Fibroblast of the conjunctiva (primary cell): ENCODE measurements around the gene IPO9.
"Not testable (repeated sequence)": the region's sequence is repeated elsewhere in the genome, so short reads cannot be mapped to it uniquely, and the experiment has no call there.

ENCODE experiments used
- DNase-seq: peaks from one replicate; pipeline ENCODE4 v3.0.0-alpha.2; 2010; ENCODE audit warnings: low read depth

IPO9 gene

GRCh38 chr1:201809876-201810275, 19.1 kb upstream of the IPO9 start:
- DNase-seq = no peak

GRCh38 chr1:201810466-201811216, 18.3 kb upstream of the IPO9 start:
- DNase-seq = no peak

- no peak for DNase-seq
Observed at GRCh38 chr1:201813226-201813625, 15.7 kb upstream of the IPO9 start.

DNA sequence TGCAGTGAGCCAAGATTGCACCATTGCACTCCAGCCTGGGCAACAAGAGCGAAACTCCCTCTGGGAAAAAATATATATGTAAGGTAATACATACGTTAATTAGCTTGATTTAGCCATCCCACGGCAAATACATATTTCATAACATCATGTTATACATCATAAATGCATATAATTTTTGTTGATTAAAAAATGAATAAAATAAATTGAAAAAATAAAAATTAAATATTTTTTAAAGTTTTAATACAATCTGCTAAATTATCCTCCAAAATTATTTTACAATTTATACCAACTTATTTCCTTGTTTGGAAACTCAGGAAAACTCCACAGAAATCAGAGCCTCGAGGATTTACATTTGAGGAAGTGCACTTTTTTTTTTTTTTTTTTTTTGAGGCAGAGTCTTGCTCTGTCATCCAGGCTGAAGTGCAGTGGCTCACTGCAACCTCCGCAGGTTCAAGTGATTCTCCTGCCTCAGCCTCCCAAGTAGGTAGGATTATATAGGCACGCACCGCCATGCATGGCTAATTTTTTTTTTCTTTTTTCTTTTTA, 12.6 kb upstream of the IPO9 start:
- no peak for DNase-seq

DNA sequence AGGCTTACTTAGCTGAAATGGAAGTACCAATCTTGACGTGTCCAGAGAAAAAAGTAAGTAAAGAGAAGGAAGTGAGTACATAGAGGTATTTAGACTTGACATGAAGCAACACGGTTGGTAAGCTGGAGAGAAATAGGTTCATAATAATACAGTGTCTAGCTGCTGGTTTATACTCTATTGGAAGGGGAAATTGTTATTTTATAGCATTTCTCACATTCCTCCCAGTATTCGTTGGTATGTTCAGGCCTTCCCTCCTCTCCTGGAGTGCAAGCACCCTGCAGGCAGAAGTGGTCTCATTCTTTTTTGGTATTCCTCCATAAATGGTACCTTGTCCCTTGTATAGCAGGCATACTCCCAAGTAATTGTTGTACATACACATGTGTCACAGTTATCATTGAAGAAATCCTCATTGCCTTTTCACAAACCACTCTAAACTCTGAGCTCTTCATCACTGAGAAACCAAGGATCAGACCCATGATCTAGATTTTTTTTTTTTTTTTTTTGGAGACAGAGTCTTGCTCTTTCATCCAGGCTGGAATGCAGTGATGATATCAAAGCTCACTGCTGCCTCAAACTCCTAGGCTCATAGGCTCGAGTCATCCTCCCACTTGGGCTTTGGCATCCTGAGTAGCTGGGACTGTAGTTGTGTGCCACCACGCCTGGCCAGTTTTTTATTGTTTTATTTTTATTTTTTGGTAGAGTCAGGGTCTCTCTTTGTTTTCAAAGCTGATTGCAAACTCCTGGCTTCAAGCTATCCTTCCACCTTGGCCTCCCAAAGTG, 9.8 kb upstream of the IPO9 start:
- no peak for DNase-seq

DNA sequence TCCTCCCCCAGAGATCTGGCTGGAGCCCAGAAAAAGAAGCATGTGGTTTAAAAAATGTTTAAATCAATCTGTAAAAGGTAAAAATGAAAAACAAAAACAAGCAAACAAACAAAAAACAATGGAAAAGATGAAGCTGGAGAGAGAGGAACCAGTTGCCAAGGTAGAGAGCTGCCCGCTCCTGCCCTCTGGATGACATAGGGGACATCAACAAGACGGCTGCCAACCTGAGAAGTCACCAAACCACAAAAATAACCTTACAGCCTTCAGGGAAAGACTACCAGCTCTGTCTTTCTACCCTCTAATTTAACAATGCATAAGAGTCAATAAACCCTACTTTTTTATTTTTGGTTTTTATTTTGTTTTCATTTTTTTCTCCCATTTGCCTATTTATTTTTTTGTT, 8.5 kb upstream of the IPO9 start:
- DNase-seq = no peak

DNA sequence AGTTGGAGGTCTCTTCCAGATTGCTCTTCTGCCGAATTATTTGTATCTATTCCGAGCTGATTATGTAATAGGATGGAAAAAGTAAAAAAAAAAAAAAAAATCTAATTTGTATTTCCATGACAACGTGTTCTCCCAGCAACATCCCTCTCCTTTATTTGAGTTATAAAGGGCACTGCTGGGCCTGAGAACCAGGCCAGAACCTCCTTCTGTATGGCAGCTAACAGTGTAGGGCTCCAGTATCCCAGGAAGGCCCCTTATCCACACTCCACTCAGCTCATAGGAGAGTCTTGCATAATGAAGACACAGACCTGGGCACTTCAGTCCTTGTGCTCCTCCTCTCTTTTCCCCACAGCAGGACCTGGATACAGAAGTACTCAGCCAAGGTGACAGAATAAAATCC, 3.7 kb upstream of the IPO9 start:
- no peak for DNase-seq

DNA sequence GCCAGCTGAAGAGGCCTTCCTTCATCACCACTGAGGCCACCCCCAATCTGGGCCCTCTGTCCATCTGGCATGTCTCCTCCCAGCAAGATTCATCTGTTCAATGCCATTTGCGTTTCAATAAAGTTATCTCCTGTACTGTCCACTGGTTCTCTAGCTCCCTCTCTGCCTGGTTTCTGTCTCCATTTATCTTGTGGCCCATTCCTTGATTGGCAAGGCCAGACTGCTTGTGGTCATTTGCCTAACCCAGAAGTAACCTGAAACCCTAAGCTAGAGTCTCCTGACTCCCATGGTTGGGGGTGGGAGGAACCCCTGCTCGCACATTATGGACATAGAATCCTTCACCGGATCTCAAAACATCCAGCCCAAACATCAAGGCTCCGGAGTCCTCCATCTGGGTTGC, 2.1 kb upstream of the IPO9 start:
- DNase-seq = peak; percentile 8

- DNase-seq = no peak
Observed at GRCh38 chr1:201827321-201828216, 1.4 kb upstream of the IPO9 start.

DNA sequence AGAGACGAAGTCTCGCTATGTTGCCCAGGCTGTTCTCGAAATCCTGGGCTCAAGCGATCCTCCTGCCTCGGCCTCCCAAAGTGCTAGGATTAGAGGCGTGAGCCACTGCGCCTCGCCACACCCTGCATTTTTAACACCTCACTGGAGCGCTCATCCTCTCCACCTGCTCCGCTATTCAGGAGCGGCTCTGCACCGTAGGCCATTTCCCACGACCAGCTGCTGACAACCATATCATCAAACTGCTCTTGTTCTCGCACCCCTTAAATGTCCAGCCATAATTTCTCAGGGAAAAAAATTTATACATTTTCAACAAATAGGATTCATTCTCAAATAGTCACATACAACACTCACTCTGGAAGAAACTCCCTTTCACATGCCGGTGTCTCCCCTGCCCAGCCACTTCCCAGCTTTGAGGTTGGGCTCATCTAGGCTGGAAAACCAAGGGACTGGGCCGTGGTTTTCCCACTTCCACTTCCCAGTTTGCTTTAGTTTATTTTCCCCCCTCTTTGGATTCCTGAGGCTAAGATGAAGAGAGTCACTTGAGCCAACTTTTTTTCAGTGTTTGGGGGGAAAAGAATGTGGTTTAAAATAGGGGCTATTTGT, 639 bp upstream of the IPO9 start:
- DNase-seq = no peak

- DNase-seq = no peak
Observed at GRCh38 chr1:201831371-201831770, 2.4 kb downstream of the IPO9 start.

GRCh38 chr1:201834621-201835020, 5.7 kb downstream of the IPO9 start:
- DNase-seq = no peak

DNA sequence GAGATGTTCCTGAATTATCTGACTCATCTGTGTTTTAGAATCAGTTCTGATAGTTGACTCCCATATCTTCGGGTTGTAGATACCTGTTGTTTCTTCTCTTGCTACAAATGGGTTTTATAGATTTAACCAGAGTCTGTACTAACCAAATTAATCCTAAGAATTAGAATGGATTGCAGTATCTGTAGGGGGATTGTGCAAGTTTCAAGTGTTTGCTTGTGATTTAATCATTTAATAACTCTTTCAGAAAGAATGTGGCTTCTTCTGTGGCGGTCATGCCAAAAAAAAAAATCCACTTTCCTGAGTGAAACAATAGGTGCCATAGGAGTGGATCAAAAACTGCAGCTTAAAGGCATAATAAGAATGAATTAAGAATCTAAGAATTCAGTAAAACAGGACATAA, 9.4 kb downstream of the IPO9 start:
- no peak for DNase-seq

DNA sequence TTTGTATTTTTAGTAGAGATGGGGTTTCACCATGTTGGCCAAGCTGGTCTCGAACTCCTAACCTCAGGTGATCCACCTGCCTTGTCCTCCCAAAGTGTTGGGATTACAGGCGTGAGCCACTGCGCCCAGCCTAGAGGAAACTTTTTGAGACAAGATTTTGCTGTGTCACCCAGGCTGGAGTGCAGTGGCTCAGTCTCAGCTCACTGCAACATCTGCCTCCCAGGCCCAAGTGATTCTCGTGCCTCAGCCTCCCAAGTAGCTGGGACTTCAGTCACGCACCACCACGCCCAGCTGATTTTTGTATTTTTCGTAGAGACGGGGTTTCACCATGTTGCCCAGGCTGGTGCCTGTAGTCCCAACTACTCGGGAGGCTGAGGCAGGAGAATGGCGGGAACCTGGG, 10.1 kb downstream of the IPO9 start:
- DNase-seq = not testable (repeated sequence)

- no peak for DNase-seq
Observed at GRCh38 chr1:201840055-201840454, 11.1 kb downstream of the IPO9 start.

GRCh38 chr1:201840490-201840889, 11.5 kb downstream of the IPO9 start:
- DNase-seq = no peak

- DNase-seq = no peak
Observed at GRCh38 chr1:201841265-201841912, 12.4 kb downstream of the IPO9 start.

GRCh38 chr1:201842472-201843027, 13.6 kb downstream of the IPO9 start:
- no peak for DNase-seq

GRCh38 chr1:201845331-201846083, 16.6 kb downstream of the IPO9 start:
- DNase-seq = no peak

GRCh38 chr1:201847150-201847549, 18.2 kb downstream of the IPO9 start:
- DNase-seq = no peak
